GM12878 (cell line): ENCODE results near the gene SLC4A9. TPM values are rescaled to one million over a fixed set of nuclear protein-coding genes. Genes with fewer than 3 reads are reported as not detected.

Source experiments
- BACH1 ChIP-seq: fragments of 450-650 bp; IDR thresholded peaks from 2 replicates; pipeline ENCODE4 v1.6.1; 2017; ENCODE audit warnings: mild to moderate bottlenecking, borderline replicate concordance
- BRCA1 ChIP-seq: IDR thresholded peaks from 2 replicates; pipeline ENCODE4 v1.6.1; 2011; ENCODE audit warnings: low read depth, low read length, improper control_type of control experiment
- IKZF1 ChIP-seq: fragments of 450-650 bp; conservative IDR thresholded peaks from 2 replicates; pipeline ENCODE4 v1.6.1; 2017; ENCODE audit warnings: antibody characterized with exemption, mild to moderate bottlenecking
- KDM1A ChIP-seq: fragments of 200-600 bp; sonication (generic); IDR thresholded peaks from 2 replicates; pipeline ENCODE4 v1.6.1; 2016; ENCODE audit warnings: borderline replicate concordance
- LARP7 ChIP-seq: fragments of 450-650 bp; IDR thresholded peaks from 2 replicates; pipeline ENCODE4 v1.6.1; 2017; ENCODE audit warnings: mild to moderate bottlenecking
- NFXL1 ChIP-seq: fragments of 450-650 bp; IDR thresholded peaks from 2 replicates; pipeline ENCODE4 v1.6.1; 2017; ENCODE audit warnings: antibody characterized with exemption, mild to moderate bottlenecking, borderline replicate concordance
- NFYB ChIP-seq: IDR thresholded peaks from 2 replicates; pipeline ENCODE4 v1.6.1; 2011; ENCODE audit warnings: low read depth, mild to moderate bottlenecking, low read length, improper control_type of control experiment, moderate library complexity; ENCODE audit not compliant: insufficient read depth
- PAX5 ChIP-seq: IDR thresholded peaks from 2 replicates; pipeline ENCODE4 v1.6.1; 2011; ENCODE audit warnings: low read depth, low read length, borderline replicate concordance
- RFX5 ChIP-seq: IDR thresholded peaks from 2 replicates; pipeline ENCODE4 v1.6.1; 2011; ENCODE audit warnings: low read depth, low read length, improper control_type of control experiment
- SIN3A ChIP-seq: IDR thresholded peaks from 2 replicates; pipeline ENCODE4 v1.6.1; 2012; ENCODE audit warnings: low read depth, low read length, improper control_type of control experiment
- SMAD1 ChIP-seq: fragments of 450-650 bp; IDR thresholded peaks from 2 replicates; pipeline ENCODE4 v1.6.1; 2018; ENCODE audit warnings: mild to moderate bottlenecking, low read depth; ENCODE audit not compliant: partially characterized antibody
- SMAD5 ChIP-seq: IDR thresholded peaks from 2 replicates; pipeline ENCODE4 v1.6.1; 2016; ENCODE audit warnings: antibody characterized with exemption, low read depth
- TBL1XR1 ChIP-seq: IDR thresholded peaks from 2 replicates; pipeline ENCODE4 v1.6.1; 2012; ENCODE audit warnings: low read depth, low read length, improper control_type of control experiment
- TCF12 ChIP-seq: IDR thresholded peaks from 2 replicates; pipeline ENCODE4 v1.6.1; 2011; ENCODE audit warnings: low read depth, mild to moderate bottlenecking, low read length
- WRNIP1 ChIP-seq: IDR thresholded peaks from 2 replicates; pipeline ENCODE4 v1.6.1; 2011; ENCODE audit warnings: low read depth, low read length, improper control_type of control experiment, borderline replicate concordance
- ZNF622 ChIP-seq: fragments of 450-650 bp; IDR thresholded peaks from 2 replicates; pipeline ENCODE4 v1.6.1; 2017; ENCODE audit warnings: mild to moderate bottlenecking, inconsistent platforms
- polyA plus RNA-seq, 11 experiments: library from polyadenylated mRNA; depleted of rRNA in 4 of 11; unstranded in 6 of 11; stranded (reverse) in 5 of 11; fragments of >200 nt; fragmentation: Nextera tagmentation in 4 of 11; fragmentation: Illumina TruSeq in 1 of 11; extraction: Ambion mirVana in 4 of 11; extraction: Trizol in 1 of 11; gene quantifications; 1 replicate in 1 of 11; 2 replicates in 10 of 11; pipeline versions ENCODE4 v1.2.1 to v1.2.3, GENCODE V29; 2011 to 2016; ENCODE audit warnings: inconsistent platforms in 2 of 11, missing spikeins in 2 of 11, low read depth in 1 of 11
- total RNA-seq, 4 experiments: library from RNA; depleted of rRNA in 3 of 4; stranded (reverse); fragments of >200 nt in 3 of 4; fragmentation: Illumina TruSeq in 1 of 4; extraction: Trizol in 1 of 4; gene quantifications; 2 replicates each; pipeline versions ENCODE4 v1.2.1 to v1.2.3, GENCODE V29; 2013 to 2021
- TF ChIP-seq, protein P1 (sequence below): fragments of 150-350 bp; IDR thresholded peaks from 2 replicates; pipeline ENCODE4 v1.6.1; 2016; ENCODE audit warnings: low read depth, low read length
- TF ChIP-seq, protein P2 (sequence below): fragments of 450-650 bp; IDR thresholded peaks from 2 replicates; pipeline ENCODE4 v1.6.1; 2014; ENCODE audit warnings: mild to moderate bottlenecking
- TF ChIP-seq, protein P3 (sequence below): fragments of 450-650 bp; IDR thresholded peaks from 2 replicates; pipeline ENCODE4 v1.6.1; 2018; ENCODE audit warnings: borderline replicate concordance, mild to moderate bottlenecking; ENCODE audit not compliant: partially characterized antibody
- TF ChIP-seq, protein P4 (sequence below): fragments of 450-650 bp; formaldehyde crosslinking; IDR thresholded peaks from 2 replicates; pipeline ENCODE4 v1.5.0; 2022; ENCODE audit warnings: mild to moderate bottlenecking, missing genetic modification characterization
- TF ChIP-seq, protein P5 (sequence below): fragments of 450-650 bp; IDR thresholded peaks from 2 replicates; pipeline ENCODE4 v1.6.1; 2016; ENCODE audit warnings: mild to moderate bottlenecking

The SLC4A9 gene
- total and polyA plus RNA-seq, 10 of the 15 experiments (the other 5 are each of a cell fraction or from before 2014, with no cell fraction given): 0.03 to 0.05 (median 0.05) TPM; not detected in 7

DNA sequence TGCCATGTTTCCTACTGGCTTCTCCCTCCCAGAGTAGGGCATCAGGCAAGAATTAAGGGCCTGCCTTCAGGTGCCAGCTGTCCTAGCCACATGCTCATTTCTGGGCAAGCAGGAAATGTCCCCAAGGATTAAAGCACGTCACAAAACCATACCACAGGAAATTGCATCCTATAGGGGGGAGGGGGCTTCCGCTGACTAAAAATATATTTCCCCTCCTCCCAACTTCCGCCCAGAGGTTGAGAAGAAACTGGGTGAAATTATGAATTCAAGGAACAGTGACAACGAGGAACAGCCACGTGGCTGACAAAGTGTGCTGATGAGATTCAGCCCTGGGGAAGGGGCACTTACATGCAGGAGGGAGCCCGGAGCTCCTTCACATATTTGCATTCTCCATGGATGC is 17.7 kb upstream of the SLC4A9 start (continued):
- TF ChIP-seq, protein P1, sequence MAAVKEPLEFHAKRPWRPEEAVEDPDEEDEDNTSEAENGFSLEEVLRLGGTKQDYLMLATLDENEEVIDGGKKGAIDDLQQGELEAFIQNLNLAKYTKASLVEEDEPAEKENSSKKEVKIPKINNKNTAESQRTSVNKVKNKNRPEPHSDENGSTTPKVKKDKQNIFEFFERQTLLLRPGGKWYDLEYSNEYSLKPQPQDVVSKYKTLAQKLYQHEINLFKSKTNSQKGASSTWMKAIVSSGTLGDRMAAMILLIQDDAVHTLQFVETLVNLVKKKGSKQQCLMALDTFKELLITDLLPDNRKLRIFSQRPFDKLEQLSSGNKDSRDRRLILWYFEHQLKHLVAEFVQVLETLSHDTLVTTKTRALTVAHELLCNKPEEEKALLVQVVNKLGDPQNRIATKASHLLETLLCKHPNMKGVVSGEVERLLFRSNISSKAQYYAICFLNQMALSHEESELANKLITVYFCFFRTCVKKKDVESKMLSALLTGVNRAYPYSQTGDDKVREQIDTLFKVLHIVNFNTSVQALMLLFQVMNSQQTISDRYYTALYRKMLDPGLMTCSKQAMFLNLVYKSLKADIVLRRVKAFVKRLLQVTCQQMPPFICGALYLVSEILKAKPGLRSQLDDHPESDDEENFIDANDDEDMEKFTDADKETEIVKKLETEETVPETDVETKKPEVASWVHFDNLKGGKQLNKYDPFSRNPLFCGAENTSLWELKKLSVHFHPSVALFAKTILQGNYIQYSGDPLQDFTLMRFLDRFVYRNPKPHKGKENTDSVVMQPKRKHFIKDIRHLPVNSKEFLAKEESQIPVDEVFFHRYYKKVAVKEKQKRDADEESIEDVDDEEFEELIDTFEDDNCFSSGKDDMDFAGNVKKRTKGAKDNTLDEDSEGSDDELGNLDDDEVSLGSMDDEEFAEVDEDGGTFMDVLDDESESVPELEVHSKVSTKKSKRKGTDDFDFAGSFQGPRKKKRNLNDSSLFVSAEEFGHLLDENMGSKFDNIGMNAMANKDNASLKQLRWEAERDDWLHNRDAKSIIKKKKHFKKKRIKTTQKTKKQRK: no peak
- TF ChIP-seq IKZF1 (peak; percentile 81), BACH1 (no peak), RFX5 (no peak), KDM1A (no peak), TCF12 (no peak), BRCA1 (no peak), NFXL1 (no peak), SMAD5 (no peak), SMAD1 (no peak), NFYB (no peak), SIN3A (no peak), ZNF622 (no peak), TBL1XR1 (no peak), PAX5 (peak; percentile 23; the same call in 1 of the 2 replicates), WRNIP1 (no peak), LARP7 (no peak)
- TF ChIP-seq, protein P2, sequence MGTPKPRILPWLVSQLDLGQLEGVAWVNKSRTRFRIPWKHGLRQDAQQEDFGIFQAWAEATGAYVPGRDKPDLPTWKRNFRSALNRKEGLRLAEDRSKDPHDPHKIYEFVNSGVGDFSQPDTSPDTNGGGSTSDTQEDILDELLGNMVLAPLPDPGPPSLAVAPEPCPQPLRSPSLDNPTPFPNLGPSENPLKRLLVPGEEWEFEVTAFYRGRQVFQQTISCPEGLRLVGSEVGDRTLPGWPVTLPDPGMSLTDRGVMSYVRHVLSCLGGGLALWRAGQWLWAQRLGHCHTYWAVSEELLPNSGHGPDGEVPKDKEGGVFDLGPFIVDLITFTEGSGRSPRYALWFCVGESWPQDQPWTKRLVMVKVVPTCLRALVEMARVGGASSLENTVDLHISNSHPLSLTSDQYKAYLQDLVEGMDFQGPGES: no peak
- TF ChIP-seq, protein P3, sequence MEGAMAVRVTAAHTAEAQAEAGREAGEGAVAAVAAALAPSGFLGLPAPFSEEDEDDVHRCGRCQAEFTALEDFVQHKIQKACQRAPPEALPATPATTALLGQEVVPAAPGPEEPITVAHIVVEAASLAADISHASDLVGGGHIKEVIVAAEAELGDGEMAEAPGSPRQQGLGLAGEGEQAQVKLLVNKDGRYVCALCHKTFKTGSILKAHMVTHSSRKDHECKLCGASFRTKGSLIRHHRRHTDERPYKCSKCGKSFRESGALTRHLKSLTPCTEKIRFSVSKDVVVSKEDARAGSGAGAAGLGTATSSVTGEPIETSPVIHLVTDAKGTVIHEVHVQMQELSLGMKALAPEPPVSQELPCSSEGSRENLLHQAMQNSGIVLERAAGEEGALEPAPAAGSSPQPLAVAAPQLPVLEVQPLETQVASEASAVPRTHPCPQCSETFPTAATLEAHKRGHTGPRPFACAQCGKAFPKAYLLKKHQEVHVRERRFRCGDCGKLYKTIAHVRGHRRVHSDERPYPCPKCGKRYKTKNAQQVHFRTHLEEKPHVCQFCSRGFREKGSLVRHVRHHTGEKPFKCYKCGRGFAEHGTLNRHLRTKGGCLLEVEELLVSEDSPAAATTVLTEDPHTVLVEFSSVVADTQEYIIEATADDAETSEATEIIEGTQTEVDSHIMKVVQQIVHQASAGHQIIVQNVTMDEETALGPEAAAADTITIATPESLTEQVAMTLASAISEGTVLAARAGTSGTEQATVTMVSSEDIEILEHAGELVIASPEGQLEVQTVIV: no peak
- TF ChIP-seq, protein P4, sequence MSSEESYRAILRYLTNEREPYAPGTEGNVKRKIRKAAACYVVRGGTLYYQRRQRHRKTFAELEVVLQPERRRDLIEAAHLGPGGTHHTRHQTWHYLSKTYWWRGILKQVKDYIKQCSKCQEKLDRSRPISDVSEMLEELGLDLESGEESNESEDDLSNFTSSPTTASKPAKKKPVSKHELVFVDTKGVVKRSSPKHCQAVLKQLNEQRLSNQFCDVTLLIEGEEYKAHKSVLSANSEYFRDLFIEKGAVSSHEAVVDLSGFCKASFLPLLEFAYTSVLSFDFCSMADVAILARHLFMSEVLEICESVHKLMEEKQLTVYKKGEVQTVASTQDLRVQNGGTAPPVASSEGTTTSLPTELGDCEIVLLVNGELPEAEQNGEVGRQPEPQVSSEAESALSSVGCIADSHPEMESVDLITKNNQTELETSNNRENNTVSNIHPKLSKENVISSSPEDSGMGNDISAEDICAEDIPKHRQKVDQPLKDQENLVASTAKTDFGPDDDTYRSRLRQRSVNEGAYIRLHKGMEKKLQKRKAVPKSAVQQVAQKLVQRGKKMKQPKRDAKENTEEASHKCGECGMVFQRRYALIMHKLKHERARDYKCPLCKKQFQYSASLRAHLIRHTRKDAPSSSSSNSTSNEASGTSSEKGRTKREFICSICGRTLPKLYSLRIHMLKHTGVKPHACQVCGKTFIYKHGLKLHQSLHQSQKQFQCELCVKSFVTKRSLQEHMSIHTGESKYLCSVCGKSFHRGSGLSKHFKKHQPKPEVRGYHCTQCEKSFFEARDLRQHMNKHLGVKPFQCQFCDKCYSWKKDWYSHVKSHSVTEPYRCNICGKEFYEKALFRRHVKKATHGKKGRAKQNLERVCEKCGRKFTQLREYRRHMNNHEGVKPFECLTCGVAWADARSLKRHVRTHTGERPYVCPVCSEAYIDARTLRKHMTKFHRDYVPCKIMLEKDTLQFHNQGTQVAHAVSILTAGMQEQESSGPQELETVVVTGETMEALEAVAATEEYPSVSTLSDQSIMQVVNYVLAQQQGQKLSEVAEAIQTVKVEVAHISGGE (CRISPR knock-in tag): no peak
- TF ChIP-seq, protein P5, sequence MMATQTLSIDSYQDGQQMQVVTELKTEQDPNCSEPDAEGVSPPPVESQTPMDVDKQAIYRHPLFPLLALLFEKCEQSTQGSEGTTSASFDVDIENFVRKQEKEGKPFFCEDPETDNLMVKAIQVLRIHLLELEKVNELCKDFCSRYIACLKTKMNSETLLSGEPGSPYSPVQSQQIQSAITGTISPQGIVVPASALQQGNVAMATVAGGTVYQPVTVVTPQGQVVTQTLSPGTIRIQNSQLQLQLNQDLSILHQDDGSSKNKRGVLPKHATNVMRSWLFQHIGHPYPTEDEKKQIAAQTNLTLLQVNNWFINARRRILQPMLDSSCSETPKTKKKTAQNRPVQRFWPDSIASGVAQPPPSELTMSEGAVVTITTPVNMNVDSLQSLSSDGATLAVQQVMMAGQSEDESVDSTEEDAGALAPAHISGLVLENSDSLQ: no peak
